ENCODE measurements around the gene TMOD4. TPM values are rescaled to one million over a fixed set of nuclear protein-coding genes. Genes with fewer than 3 reads are reported as not detected.
A peak's percentile ranks its signal among the peaks of the same experiment; 100 is the strongest.

Gene TMOD4
- total and polyA plus RNA-seq, 9 of the 15 experiments (the other 6 are each of a cell fraction or from before 2014, with no cell fraction given): 0.18 to 1.8 (median 1.1) TPM; not detected in 1

- H2AFZ ChIP-seq (ENCODE audit: low read depth, low read length): peak overlapping the region; percentile 98
- peak in 3 of 4 experiments; percentile 67 to 71 (median 70) for DNase-seq (ENCODE audit: extremely low read depth in 1 of 4, low spot score in 3 of 4)
- WGBS (ENCODE audit: insufficient coverage, low coverage, missing lambda C conversion rate): 4% methylated on average over 15 of the region's 15 CpGs
- peak overlapping the region; percentile 74 for H3K27ac ChIP-seq (ENCODE audit: extremely low read depth, low read depth, low read length)
- H3K36me3 ChIP-seq (ENCODE audit: control insufficient read depth, insufficient read depth, low read length): peaks cover 35% of the 10 kb centered on the region; the same call in 2 of the 3 replicates
- in situ Hi-C loops (cut with MboI): no loop called here
- no peaks in the 10 kb centered on the region for H3K9me1 ChIP-seq (ENCODE audit: control insufficient read depth, insufficient read depth, low read length)
- H3K27me3 ChIP-seq (ENCODE audit: control insufficient read depth in 2 of 2, insufficient read depth in 2 of 2, low read length in 2 of 2): no peaks in the 10 kb centered on the region
- no peak for FAIRE-seq
- intact Hi-C loops (cut with micrococcal nuclease): no loop called here
- peaks cover 31% of the 10 kb centered on the region for H3K79me2 ChIP-seq (ENCODE audit: control insufficient read depth, insufficient read depth, low read length)
- H3K4me3 ChIP-seq: peak overlapping the region; percentile 64
- H4K20me1 ChIP-seq (replicated peaks; ENCODE audit: control insufficient read depth, insufficient read depth, low read length): no peaks in the 10 kb centered on the region
- peaks cover 10 to 16% of the 10 kb centered on the region in 2 experiments; a peak in 4 of 5 replicates for H3K4me1 ChIP-seq (replicated peaks in 1 of 2; ENCODE audit: control insufficient read depth in 2 of 2, insufficient read depth in 2 of 2, low read length in 2 of 2)
- POLR2A ChIA-PET: interaction anchor here (0.6 to 1.2 kb wide), 6 partner anchors 22 to 154 kb away, joined by 3 to 5 read pairs (median 4); partner anchors contain the start of genes MLLT11 and ZNF687
- H3K4me2 ChIP-seq (ENCODE audit: insufficient read depth, low read length): peak overlapping the region; percentile 96
- H3K9me3 ChIP-seq (replicated peaks; ENCODE audit: control insufficient read depth, insufficient read depth, low read depth, low read length): no peaks in the 10 kb centered on the region
- CTCF ChIA-PET (ENCODE audit: low intra/inter-chr PET ratio): interaction anchor here (1.3 kb wide), 1 partner anchor 66 kb away, joined by 3 read pairs; no protein-coding TSS in a partner anchor
- TSS peak; percentile 56 for BruUV-seq (replicated peaks)
- peak; percentile 63 for ATAC-seq
- peak overlapping the region; percentile 87 to 89 for H3K9ac ChIP-seq (ENCODE audit: insufficient read depth in 1 of 2, low read depth in 2 of 2, low read length in 2 of 2)
- TF ChIP-seq ZNF408 (CRISPR knock-in tag; IDR thresholded peaks at IDR 0.05; ENCODE audit: low read depth) (no peak), CC2D1A (IDR thresholded peaks at IDR 0.05) (peak; percentile 40; the same call in 1 of the 2 replicates), BCLAF1 (IDR thresholded peaks at IDR 0.05; ENCODE audit: borderline replicate concordance in 1 of 2, control insufficient read depth in 1 of 2, low read depth in 2 of 2, low read length in 1 of 2) (peak in 1 of 2 experiments; percentile 64; a peak in 1 of 4 replicates), KHSRP (IDR thresholded peaks at IDR 0.05) (0 out of 2 replicates have a peak, but pooled peaks have one; percentile 18), TRIM25 (IDR thresholded peaks at IDR 0.05; ENCODE audit: borderline replicate concordance) (peak; percentile 48; the same call in 1 of the 2 replicates), NONO (IDR thresholded peaks at IDR 0.05; ENCODE audit: low read depth in 2 of 2, low read length in 1 of 2) (no peak), PKNOX1 (IDR thresholded peaks at IDR 0.05) (peak; percentile 47; the same call in 1 of the 2 replicates), HBP1 (CRISPR knock-in tag; IDR thresholded peaks at IDR 0.05) (0 out of 2 replicates have a peak, but pooled peaks have one; percentile 18), ARID2 (IDR thresholded peaks at IDR 0.05) (no peak), KAT8 (IDR thresholded peaks at IDR 0.05; ENCODE audit: low read depth) (no peak), KDM1A (IDR thresholded peaks at IDR 0.05) (peak; percentile 45 to 57; a peak in 3 of 4 replicates), SOX6 (IDR thresholded peaks at IDR 0.05) (no peak), ZNF444 (CRISPR knock-in tag; IDR thresholded peaks at IDR 0.05) (no peak), KDM5B (IDR thresholded peaks at IDR 0.05; ENCODE audit: insufficient replicate concordance, low read depth, low read length) (peak; percentile 32), ZNF347 (CRISPR knock-in tag; IDR thresholded peaks at IDR 0.05; ENCODE audit: low read depth) (no peak)
Measured at GRCh38 chr1:151165281-151165737, 10.5 kb downstream of the TMOD4 start.
